Kidney epithelial cell (primary cell): ENCODE data around the gene GIPC3. TPM values are rescaled to one million over a fixed set of nuclear protein-coding genes. Genes with fewer than 3 reads are reported as not detected.

Source experiments
- DNase-seq: peaks from one replicate; pipeline ENCODE4 v3.0.0-alpha.2; 2010; ENCODE audit warnings: low read depth
- H3K27me3 ChIP-seq: 2 replicates; pipeline ENCODE4 v1.6.0; 2011; ENCODE audit warnings: low read length; ENCODE audit not compliant: control insufficient read depth, insufficient read depth
- H3K36me3 ChIP-seq: 2 replicates; pipeline ENCODE4 v1.5.1; 2011; ENCODE audit warnings: low read length; ENCODE audit not compliant: control insufficient read depth, insufficient read depth
- H3K4me3 ChIP-seq: 2 replicates; pipeline ENCODE4 v1.5.1; 2011; ENCODE audit warnings: low read depth, mild to moderate bottlenecking, control low read depth, low read length
- total RNA-seq: library from RNA; depleted of rRNA; stranded (reverse); fragments of >200 nt; gene quantifications from 2 replicates; pipeline ENCODE4 v1.2.3, GENCODE V29; 2015
- TF ChIP-seq, protein P1 (sequence below): IDR thresholded peaks from 2 replicates; pipeline ENCODE4 v1.5.1; 2011; ENCODE audit warnings: mild to moderate bottlenecking, moderate library complexity, low read length, control low read depth, inconsistent platforms; ENCODE audit not compliant: insufficient read depth, poor library complexity, severe bottlenecking

GIPC3 gene
- total RNA-seq, 1 donor from 2014 or later = 0.21 TPM

DNA sequence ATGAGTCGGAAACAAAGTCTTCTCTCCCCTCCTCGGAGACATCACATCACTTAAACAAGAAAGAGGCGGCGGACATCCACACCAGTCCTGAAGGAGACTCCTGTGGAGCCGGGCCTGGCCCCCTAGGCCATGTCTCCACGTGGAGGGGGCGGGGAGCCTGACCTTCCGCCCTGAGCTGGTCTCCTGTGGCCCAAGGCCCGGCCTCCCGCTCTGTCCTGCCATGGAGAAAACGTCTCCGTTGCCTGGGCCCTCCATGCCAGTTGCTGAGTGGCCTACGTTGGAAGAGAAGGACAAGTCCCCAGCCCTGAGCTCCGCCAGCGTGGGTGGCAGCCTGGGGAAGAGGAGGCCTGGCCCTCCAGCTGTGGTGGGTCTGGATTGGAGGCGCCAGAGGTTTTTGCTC is 46.8 kb downstream of the GIPC3 start:
- no peak overlapping the region for H3K4me3 ChIP-seq
- peaks cover 3% of the 10 kb centered on the region for H3K36me3 ChIP-seq
- TF ChIP-seq, protein P1, sequence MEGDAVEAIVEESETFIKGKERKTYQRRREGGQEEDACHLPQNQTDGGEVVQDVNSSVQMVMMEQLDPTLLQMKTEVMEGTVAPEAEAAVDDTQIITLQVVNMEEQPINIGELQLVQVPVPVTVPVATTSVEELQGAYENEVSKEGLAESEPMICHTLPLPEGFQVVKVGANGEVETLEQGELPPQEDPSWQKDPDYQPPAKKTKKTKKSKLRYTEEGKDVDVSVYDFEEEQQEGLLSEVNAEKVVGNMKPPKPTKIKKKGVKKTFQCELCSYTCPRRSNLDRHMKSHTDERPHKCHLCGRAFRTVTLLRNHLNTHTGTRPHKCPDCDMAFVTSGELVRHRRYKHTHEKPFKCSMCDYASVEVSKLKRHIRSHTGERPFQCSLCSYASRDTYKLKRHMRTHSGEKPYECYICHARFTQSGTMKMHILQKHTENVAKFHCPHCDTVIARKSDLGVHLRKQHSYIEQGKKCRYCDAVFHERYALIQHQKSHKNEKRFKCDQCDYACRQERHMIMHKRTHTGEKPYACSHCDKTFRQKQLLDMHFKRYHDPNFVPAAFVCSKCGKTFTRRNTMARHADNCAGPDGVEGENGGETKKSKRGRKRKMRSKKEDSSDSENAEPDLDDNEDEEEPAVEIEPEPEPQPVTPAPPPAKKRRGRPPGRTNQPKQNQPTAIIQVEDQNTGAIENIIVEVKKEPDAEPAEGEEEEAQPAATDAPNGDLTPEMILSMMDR = no peak
- no peak for DNase-seq
- no peaks in the 10 kb centered on the region for H3K27me3 ChIP-seq

DNA sequence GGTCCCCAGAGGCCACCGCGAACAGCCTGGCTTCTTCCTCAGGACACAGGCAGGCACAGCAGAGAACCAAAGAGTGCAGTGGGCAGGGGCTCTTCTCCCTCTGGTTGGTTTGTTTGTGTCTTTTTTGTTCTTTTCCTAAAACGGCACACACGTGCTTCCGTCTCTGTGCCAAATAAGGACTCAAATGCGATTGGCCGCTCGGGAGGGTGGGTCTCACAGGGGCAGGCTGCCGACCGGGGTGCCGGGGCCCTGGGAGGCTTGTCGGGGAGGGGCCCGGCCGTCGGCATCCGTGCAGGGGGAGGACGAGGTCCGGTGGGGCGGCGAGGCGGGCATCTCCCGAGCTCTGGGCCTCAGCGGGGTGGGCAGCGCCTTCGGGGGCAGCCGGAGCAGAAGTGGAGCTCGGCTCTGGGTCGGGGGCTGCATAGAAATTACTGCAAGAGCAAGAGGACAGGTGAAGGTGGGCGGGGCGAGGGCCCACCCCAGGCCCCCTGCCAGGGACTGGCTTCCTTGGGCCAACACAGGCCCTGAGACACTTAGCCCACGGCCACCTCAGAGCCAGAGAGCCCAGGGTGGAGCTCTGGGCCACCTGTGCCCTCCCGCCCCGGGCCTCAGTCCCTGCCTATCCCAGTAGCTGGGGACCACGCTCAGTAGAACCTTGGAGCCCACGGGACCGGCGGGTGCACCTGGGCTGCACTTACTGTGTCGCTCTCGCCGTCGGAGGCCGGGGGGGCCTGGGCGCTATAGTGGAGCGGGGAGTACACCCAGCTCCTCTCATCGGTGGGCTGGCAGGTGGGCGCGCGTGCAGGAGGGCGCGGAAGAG is 47.7 kb downstream of the GIPC3 start:
- TF ChIP-seq, protein P1 = no peak
- no peak for DNase-seq
- peaks cover 3% of the 10 kb centered on the region for H3K36me3 ChIP-seq
- no peaks in the 10 kb centered on the region for H3K27me3 ChIP-seq
- H3K4me3 ChIP-seq = no peak overlapping the region

DNA sequence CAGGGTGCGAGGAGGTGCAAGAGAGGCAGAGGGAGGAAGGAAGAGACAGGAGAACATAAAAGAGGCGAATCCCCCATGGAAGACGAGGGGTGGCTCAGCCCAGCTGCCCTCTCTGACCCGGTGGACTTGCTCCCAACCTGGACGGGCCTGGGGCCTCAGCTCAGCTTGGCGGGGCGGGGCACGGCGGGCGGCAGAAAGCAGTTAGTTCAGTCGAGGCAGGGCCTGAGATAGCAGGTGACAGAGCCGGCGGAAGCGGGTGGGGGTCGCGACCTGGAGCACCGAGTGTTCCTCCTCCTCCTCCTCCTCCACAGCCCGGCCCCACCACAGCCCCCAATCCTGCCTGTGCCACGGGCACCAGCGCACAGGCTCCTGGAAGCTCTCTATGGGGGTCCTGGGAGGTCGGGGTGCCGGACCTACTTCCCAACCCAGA is 48.3 kb downstream of the GIPC3 start:
- TF ChIP-seq, protein P1 = no peak
- no peak for DNase-seq
- Histone ChIP-seq H3K27me3 (no peaks in the 10 kb centered on the region), H3K36me3 (peaks cover 3% of the 10 kb centered on the region), H3K4me3 (no peak overlapping the region)

DNA sequence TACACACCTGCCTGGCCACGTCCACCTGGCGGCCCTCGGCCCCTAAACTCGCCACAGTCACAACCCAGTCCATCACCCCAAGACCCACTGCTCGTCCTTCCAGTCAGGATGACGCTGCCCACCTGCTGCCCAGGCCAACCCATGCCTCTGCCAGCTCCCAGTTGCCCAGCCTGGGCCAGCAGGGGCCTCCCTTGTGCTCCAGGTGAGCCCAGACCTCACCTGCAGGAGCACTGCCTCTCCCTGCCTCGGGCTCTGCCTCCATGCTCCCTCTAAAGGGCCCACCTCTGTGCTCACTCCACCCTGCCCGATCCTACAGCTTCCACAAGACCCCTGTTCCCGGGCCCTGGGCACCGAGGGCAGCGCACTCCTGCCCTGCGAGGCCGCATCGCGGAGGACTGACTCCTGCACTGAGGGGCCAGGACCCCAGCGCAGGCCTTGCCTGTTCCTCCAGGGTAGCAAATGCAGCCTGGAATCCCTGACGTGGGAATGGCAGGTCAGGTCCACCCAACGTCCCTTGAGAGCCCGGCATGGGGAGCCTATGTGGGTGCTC is 49.3 kb downstream of the GIPC3 start:
- Histone ChIP-seq H3K4me3 (no peak overlapping the region), H3K36me3 (peaks cover 3% of the 10 kb centered on the region), H3K27me3 (no peaks in the 10 kb centered on the region)
- no peak for DNase-seq
- TF ChIP-seq, protein P1 = no peak

DNA sequence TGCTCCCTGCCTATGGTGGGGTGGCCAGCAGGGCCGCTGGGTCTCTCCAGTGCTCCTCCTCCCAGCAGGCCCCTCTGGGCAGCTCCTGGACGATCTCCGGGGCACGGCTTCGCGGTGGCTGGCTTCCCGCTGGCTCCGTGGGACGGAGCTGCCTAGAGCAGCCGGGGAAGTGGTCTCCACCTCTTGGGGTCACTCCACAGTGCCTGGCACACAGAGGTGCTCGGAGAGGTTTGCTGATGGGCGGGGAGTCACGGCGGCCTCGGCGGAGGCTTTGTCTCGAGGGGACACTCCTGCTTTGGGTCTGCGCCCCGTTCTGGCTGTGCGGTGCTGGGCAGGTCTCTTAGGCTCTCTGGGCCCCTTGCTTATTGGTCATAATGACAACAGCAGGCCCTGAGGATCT is 51.2 kb downstream of the GIPC3 start:
- TF ChIP-seq, protein P1 = no peak

More for the DNA sequence above, 51.2 kb downstream of the GIPC3 start:
- Histone ChIP-seq H3K27me3 (no peaks in the 10 kb centered on the region), H3K36me3 (peaks cover 2% of the 10 kb centered on the region), H3K4me3 (no peak overlapping the region)
- no peak for DNase-seq
